ENCODE data around the gene RPL27A. TPM values are rescaled to one million over a fixed set of nuclear protein-coding genes. Genes with fewer than 3 reads are reported as not detected.
A peak's percentile ranks its signal among the peaks of the same experiment; 100 is the strongest.

RPL27A gene
- total RNA-seq (100 to 1,000 TPM; 724 to 741 TPM), polyA plus RNA-seq (ENCODE audit: insufficient read length in 6 of 6) (1,000 to 10,000 TPM; 2,547 to 3,217 (median 2,700) TPM)
- long read RNA-seq, donor 1, full-length matches to known transcripts = 2,961 of 3,259 reads
- long read RNA-seq, donor 1, partial matches to known transcripts = 125 of 3,259 reads
- long read RNA-seq, donor 1, other reads (novel, unspliced or antisense) = 173 of 3,259 reads
- long read RNA-seq, donor 2, full-length matches to known transcripts = 2,524 of 2,789 reads
- long read RNA-seq, donor 2, partial matches to known transcripts = 140 of 2,789 reads
- long read RNA-seq, donor 2, other reads (novel, unspliced or antisense) = 125 of 2,789 reads
- long read RNA-seq, donor 3, full-length matches to known transcripts = 2,215 of 2,388 reads
- long read RNA-seq, donor 3, partial matches to known transcripts = 58 of 2,388 reads
- long read RNA-seq, donor 3, other reads (novel, unspliced or antisense) = 115 of 2,388 reads
- long read RNA-seq, donor 4, full-length matches to known transcripts = 1,692 of 1,720 reads
- long read RNA-seq, donor 4, partial matches to known transcripts = 9 of 1,720 reads
- long read RNA-seq, donor 4, other reads (novel, unspliced or antisense) = 19 of 1,720 reads
- long read RNA-seq, donor 5, full-length matches to known transcripts = 2,224 of 2,425 reads
- long read RNA-seq, donor 5, partial matches to known transcripts = 100 of 2,425 reads
- long read RNA-seq, donor 5, other reads (novel, unspliced or antisense) = 101 of 2,425 reads
- long read RNA-seq, donor 6, full-length matches to known transcripts = 2,926 of 3,260 reads
- long read RNA-seq, donor 6, partial matches to known transcripts = 189 of 3,260 reads
- long read RNA-seq, donor 6, other reads (novel, unspliced or antisense) = 145 of 3,260 reads
- long read RNA-seq, donor 7, full-length matches to known transcripts = 889 of 967 reads
- long read RNA-seq, donor 7, partial matches to known transcripts = 49 of 967 reads
- long read RNA-seq, donor 7, other reads (novel, unspliced or antisense) = 29 of 967 reads
- long read RNA-seq, donor 8, full-length matches to known transcripts = 919 of 1,074 reads
- long read RNA-seq, donor 8, partial matches to known transcripts = 117 of 1,074 reads
- long read RNA-seq, donor 8, other reads (novel, unspliced or antisense) = 38 of 1,074 reads
- long read RNA-seq, donor 9, full-length matches to known transcripts = 30 of 44 reads
- long read RNA-seq, donor 9, partial matches to known transcripts = 14 of 44 reads
- long read RNA-seq, donor 9, other reads (novel, unspliced or antisense) = 0 of 44 reads
- long read RNA-seq, donor 10, full-length matches to known transcripts = 567 of 574 reads
- long read RNA-seq, donor 10, partial matches to known transcripts = 0 of 574 reads
- long read RNA-seq, donor 10, other reads (novel, unspliced or antisense) = 7 of 574 reads
- long read RNA-seq, donor 11, full-length matches to known transcripts = 1,074 of 1,159 reads
- long read RNA-seq, donor 11, partial matches to known transcripts = 52 of 1,159 reads
- long read RNA-seq, donor 11, other reads (novel, unspliced or antisense) = 33 of 1,159 reads
- long read RNA-seq, donor 12, full-length matches to known transcripts = 1,315 of 1,460 reads
- long read RNA-seq, donor 12, partial matches to known transcripts = 89 of 1,460 reads
- long read RNA-seq, donor 12, other reads (novel, unspliced or antisense) = 56 of 1,460 reads

- ATAC-seq (peak; percentile 98), DNase-seq (peak; percentile 97 to 99 (median 98))
- H3K27ac ChIP-seq = peak within 1 kb of the TSS; percentile 94 to 98
- peak within 1 kb of the TSS; percentile 91 to 97 for H3K4me3 ChIP-seq
- TF ChIP-seq, protein P1, sequence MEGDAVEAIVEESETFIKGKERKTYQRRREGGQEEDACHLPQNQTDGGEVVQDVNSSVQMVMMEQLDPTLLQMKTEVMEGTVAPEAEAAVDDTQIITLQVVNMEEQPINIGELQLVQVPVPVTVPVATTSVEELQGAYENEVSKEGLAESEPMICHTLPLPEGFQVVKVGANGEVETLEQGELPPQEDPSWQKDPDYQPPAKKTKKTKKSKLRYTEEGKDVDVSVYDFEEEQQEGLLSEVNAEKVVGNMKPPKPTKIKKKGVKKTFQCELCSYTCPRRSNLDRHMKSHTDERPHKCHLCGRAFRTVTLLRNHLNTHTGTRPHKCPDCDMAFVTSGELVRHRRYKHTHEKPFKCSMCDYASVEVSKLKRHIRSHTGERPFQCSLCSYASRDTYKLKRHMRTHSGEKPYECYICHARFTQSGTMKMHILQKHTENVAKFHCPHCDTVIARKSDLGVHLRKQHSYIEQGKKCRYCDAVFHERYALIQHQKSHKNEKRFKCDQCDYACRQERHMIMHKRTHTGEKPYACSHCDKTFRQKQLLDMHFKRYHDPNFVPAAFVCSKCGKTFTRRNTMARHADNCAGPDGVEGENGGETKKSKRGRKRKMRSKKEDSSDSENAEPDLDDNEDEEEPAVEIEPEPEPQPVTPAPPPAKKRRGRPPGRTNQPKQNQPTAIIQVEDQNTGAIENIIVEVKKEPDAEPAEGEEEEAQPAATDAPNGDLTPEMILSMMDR (IDR thresholded peaks at IDR 0.05) = peak in 1 of 2 donors; percentile 30
- peaks cover 14 to 45% of the 10 kb centered on the region in 2 donors for H3K4me1 ChIP-seq
- H3K27me3 ChIP-seq = no peaks in the 10 kb centered on the region
- peaks cover 0 to 45% of the 10 kb centered on the region in 2 donors for H3K36me3 ChIP-seq
- no peaks in the 10 kb centered on the region for H3K9me3 ChIP-seq
- intact Hi-C loops (cut with DNase I) = no loop called here
Measured at GRCh38 chr11:8682303-8683114, at the start of gene RPL27A, which contains the start of gene TRIM66. TSS of gene RPL27A (plus strand) at chr11:8682792. CDS start at chr11:8682814, 22 bp downstream. TSS of gene TRIM66 (minus strand) at chr11:8682665. CDS start at chr11:8672274, 10,391 bp downstream.

DNA sequence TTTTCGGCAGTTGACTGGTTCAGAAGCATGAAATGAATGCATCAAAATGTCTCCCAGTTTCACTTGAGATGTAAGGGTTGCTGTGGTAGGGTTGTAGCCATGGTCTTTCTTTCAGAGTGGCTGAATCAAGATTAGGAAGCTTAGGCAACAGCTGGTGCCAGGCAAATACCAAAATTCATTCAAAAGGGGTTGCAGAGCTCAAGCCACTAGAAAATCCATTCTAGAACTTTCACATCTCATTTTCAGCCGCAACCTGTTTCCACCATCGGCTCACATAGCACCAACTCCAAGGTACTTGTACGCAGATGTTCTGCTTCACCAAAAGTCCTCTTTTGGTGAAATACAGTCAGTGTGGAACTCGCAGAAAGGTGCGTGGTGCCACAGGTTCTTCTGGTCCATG, 48.1 kb upstream of the RPL27A start:
- ATAC-seq = no peak
- Histone ChIP-seq H3K4me3 (no peak overlapping the region), H3K9me3 (peaks cover 0 to 9% of the 10 kb centered on the region in 2 donors), H3K27ac (no peak overlapping the region), H3K4me1 (no peaks in the 10 kb centered on the region), H3K36me3 (peaks cover 0 to 63% of the 10 kb centered on the region in 2 donors), H3K27me3 (no peaks in the 10 kb centered on the region)
- intact Hi-C loops (cut with DNase I) = no loop called here
- TF ChIP-seq, protein P1 (IDR thresholded peaks at IDR 0.05) = no peak
- no peak for DNase-seq

- Histone ChIP-seq H3K27ac (no peak overlapping the region), H3K27me3 (no peaks in the 10 kb centered on the region)
- TF ChIP-seq, protein P1 (IDR thresholded peaks at IDR 0.05) = no peak
Measured at GRCh38 chr11:8636127-8636526, 46.5 kb upstream of the RPL27A start.

GRCh38 chr11:8638300-8638699, 44.3 kb upstream of the RPL27A start:
- Histone ChIP-seq H3K4me3 (no peak overlapping the region), H3K4me1 (no peaks in the 10 kb centered on the region), H3K27me3 (no peaks in the 10 kb centered on the region), H3K36me3 (peaks cover 0 to 89% of the 10 kb centered on the region in 2 donors), H3K27ac (no peak overlapping the region), H3K9me3 (peaks cover 0 to 9% of the 10 kb centered on the region in 2 donors)
- ATAC-seq = no peak
- TF ChIP-seq, protein P1 (IDR thresholded peaks at IDR 0.05) = no peak
- DNase-seq = no peak
- intact Hi-C loops (cut with DNase I) = no loop called here

More at GRCh38 chr11:8636127-8636526, 46.5 kb upstream of the RPL27A start:
- Histone ChIP-seq H3K36me3 (peaks cover 0 to 78% of the 10 kb centered on the region in 2 donors), H3K4me1 (no peaks in the 10 kb centered on the region), H3K9me3 (peaks cover 0 to 9% of the 10 kb centered on the region in 2 donors), H3K4me3 (no peak overlapping the region)
- no peak for DNase-seq
- intact Hi-C loops (cut with DNase I) = no loop called here
- ATAC-seq = no peak
